DMS53 treated with DMSO at 0.1 percent for 48 hours (cell line): Measurements from ENCODE around the gene BNIP3.
"Not testable (repeated sequence)": the region's sequence is repeated elsewhere in the genome, so short reads cannot be mapped to it uniquely, and the experiment has no call there.

Experiments
- DNase-seq: peaks from one replicate; lab custom pipeline; 2025; ENCODE audit not compliant: unreplicated experiment; lab: John Stamatoyannopoulos, UW

The BNIP3 gene

DNA sequence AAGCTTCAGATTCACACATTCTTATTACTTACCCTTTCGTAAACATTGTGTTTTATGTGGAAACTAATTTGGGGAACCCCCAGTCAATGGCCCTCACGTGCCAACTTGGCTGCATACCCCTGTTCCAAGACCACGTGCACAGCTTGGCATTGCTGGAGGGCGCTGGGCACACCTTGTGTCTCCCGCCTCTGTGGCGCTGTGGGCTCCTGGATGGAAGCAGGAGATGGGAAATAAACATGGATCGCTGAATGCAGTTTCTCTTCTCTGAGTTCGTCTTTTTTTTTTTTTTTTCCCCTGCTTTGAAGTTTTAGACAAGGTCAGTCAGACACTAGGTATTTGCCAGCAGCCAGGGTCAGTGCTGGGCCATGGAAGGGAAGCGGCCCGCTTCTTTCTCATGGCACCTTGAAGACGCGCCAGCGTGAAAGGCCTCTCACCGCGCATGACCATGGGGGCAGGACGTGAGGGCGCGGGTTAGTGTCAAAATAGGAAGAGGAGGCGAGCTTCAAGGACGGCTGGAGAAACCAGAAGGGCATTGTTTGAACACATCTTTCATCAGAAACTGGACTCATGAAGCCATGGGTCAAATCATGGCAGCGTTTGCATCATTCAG is 27.3 kb downstream of the BNIP3 start:
- DNase-seq = no peak

GRCh38 chr10:131949908-131950307 is 31.8 kb downstream of the BNIP3 start:
- not testable (repeated sequence) for DNase-seq

- DNase-seq = no peak
These were observed 32.5 kb downstream of the BNIP3 start for GRCh38 chr10:131949041-131949862.

GRCh38 chr10:131948501-131948900 is 33.2 kb downstream of the BNIP3 start:
- DNase-seq = no peak

DNA sequence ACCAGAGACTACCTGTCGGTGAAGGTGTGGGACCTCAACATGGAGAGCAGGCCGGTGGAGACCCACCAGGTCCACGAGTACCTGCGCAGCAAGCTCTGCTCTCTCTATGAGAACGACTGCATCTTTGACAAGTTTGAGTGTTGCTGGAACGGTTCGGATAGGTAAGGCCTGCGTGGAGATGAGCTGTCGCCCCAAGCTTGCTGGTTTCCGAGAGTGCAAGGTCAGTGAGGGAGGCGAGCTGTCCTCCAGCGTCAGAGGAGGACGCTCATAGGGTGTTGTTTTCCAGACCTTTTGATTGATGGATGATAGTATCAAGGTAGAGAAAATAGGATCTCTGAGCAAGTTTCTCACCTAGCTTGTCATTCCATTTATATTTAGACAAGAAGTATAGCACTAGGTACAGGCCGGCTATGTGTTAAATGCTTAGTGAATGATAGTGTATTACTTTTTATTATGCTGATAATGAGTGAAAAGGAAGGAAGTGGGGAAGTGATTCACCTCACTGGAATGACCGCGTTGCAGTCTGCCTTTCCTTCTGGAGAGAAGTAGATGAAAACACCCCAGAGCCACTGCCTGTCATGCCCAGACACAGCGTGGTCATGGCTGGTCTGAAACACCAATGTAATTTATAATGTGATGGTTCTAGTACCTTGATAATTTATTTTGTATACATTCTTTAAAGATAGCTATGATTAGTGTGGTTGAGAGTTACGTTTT is 33.9 kb downstream of the BNIP3 start:
- DNase-seq = no peak

DNA sequence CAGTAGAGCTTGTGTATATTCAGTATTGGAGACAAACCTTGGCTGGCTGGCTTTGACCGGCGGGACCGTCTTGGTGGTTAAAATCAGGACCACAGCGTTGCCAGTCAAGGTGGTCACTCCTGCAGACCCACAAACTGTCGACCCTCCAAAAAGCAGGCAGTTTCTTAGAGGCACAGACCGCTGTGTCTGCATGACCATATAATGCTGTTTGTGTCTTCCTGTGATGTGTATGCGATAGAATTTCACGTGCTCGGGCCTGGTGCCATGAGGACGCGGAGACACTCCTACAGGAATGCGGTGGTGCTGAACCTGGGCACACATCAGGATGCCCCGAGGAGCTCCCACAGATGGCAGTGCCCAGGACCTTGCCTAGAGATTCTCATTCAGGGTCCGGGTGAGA is 34.8 kb downstream of the BNIP3 start:
- DNase-seq = no peak

DNA sequence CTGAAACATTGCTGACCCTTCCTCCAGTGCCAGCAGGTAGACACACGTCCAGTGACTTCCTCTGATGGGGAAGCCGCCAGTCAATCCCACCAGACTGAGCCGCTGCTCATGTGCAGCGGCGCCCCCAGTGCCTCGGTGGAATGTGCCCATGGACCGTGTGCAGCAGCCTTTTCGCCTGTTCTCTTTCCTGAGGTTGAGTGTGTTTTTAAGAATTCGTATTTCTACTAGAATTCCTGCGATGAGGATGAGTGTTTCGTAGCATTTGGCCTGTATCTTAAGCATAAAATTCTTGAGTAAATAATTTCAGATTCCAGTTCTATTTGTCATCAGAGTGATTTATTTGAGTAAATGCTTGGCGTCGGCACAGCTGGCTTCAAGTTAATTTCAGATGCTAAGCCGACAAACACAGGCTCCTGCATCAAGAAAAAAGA is 35.4 kb downstream of the BNIP3 start:
- no peak for DNase-seq

- DNase-seq = no peak
These were observed 36.6 kb downstream of the BNIP3 start for GRCh38 chr10:131944976-131945695.

- DNase-seq = no peak
These were observed 37.3 kb downstream of the BNIP3 start for GRCh38 chr10:131944412-131944811.

GRCh38 chr10:131943021-131943814 is 38.5 kb downstream of the BNIP3 start:
- no peak for DNase-seq

- DNase-seq = no peak
These were observed 39.3 kb downstream of the BNIP3 start for GRCh38 chr10:131942455-131942854.

- no peak for DNase-seq
These were observed 43.0 kb downstream of the BNIP3 start for GRCh38 chr10:131938681-131939080.

- DNase-seq = no peak
These were observed 43.9 kb downstream of the BNIP3 start for GRCh38 chr10:131937836-131938235.

GRCh38 chr10:131936736-131937135 is 45.0 kb downstream of the BNIP3 start:
- no peak for DNase-seq

DNA sequence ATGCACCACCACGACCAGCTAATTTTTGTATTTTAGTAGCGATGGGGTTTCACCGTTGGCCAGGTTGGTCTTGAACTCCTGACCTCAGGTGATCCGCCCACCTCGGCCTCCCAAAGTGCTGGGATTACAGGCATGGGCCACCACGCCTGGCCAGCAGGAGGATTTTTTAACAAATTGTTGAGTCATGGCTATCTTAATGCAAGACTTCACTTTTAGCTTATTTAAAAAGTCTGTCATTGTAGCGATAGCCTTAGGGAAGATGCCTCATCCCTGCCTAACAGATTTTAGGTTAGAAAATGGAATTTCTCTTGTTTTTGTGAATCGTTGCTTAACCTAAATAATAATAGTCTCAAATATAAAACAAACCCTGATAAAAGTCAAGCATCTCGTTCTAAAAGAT is 45.4 kb downstream of the BNIP3 start:
- no peak for DNase-seq

GRCh38 chr10:131935260-131935659 is 46.5 kb downstream of the BNIP3 start:
- DNase-seq = no peak

DNA sequence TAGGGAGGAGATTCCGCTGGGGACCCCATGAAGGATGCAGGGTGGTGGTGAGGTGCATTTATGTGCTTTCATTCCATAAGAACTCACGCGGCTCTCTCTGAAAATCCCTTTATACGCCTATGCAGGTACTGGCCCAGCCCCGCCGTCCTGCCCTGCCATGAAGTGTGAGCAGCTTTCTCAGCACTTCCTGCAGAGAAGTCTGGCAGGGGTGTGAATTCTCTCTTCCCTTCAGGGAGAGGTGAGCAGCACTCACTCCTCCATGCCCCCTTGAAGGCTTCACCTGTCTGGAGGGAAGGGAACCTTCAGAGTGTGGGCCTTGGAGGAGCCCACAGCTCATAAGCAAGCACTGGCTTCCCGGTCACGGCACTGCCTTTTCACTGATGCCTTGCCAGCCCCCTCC is 47.0 kb downstream of the BNIP3 start:
- no peak for DNase-seq

GRCh38 chr10:131933696-131934086 is 48.0 kb downstream of the BNIP3 start:
- DNase-seq = no peak

DNA sequence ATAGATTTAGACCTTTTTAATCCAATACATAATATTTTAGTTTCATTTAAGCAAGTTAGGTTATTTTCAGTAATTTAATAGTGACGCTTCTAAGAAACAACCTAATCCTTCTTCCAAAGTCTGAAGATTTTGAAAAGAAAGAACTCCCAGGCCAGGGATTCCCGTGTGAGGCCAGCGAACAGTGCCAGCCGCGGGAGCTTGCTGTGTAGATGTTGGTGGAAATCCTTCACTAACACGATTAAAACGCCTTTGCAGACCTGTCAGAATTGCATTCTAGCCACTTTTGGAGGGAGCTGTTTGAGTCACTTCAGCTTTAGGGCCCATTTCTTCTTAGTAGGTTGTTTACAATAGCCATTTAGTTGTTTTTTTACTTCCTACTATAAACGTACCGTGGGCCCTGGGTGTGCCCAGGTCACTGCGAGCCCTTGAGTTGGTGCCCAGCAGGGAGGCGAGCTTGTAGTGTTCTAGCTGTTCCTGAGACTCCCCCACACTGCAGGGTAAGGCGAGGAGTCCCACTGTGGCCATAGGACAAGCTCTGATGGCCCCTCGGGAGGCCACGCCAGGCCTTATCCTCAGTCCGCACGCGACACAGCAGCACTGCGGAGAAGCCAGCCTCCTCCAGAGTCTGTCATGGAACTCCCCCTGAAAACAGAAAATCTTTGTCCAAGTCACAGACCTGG is 48.6 kb downstream of the BNIP3 start:
- no peak for DNase-seq

GRCh38 chr10:131931981-131932380 is 49.7 kb downstream of the BNIP3 start:
- no peak for DNase-seq
